ENCODE results near the gene MAP2K1.

- TF ChIP-seq CTCF (IDR thresholded peaks at IDR 0.05; ENCODE audit: low read length) (no peak), EZH2 (optimal IDR thresholded peaks at IDR 0.05; ENCODE audit: low read depth, low read length) (no peak)
Measured at GRCh38 chr15:66484539-66485112, 97.9 kb downstream of the MAP2K1 start.
